Femur (tissue), 1 donor: ENCODE measurements around the gene TMEM181.
"Not testable (repeated sequence)": the region's sequence is repeated elsewhere in the genome, so short reads cannot be mapped to it uniquely, and the experiment has no call there.

Experiments
- DNase-seq: peaks from one replicate; pipeline ENCODE4 v3.0.0-alpha.2; 2017

Gene TMEM181

DNA sequence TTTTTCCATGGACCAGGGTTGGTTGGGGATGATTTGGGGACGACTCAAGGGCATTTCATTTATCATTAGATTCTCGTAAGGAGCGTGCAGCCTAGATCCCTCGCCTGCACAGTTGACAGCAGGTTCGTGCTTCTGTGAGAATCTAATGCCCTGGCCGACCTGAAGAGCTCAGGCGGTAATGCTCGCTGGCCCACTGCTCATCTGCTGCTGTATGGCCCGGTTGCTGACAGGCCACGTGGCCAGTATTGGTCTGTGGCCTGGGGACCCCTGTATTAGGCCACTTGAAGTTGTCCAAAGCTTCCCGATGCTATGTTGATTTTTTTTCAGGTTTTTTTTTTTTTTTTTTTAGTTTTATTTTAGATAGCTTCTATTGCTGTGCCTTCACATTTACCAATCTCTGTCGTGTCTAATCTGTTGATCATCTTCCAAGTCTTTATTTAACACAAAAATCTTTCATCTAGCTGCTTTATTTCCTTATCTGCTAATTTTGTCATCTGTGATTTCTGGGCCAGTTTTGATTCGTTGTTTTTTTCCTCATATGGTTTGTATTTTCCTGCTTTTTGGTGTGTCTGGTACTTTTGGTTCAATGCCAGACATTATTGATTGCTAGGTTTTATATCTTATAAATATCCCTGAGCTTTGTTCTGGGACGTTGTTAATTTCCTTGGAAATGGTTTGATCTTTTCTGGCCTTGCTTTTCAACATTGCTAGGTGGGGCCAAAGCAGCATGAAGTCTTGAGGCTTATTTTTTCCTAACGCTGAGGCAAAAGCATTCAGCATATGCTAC is 43.6 kb downstream of the TMEM181 start:
- no peak for DNase-seq

DNA sequence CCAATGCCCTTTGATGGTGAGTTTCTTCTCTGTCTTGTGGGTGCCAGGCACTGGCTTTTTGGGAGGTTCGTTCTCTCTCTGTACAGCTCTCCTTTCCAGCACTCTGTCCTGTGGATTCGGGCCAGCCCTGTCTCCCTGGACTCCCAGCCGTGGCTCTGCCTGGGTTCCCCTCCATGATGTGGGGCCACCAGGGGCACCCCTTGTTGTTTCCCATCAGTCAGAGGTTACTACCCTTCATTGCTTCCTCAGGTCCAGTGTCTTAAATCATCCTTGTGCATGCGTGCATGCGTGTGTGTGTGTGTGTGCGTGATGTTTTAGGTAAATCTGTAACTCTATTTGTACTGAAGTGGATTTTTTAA is 44.1 kb downstream of the TMEM181 start:
- DNase-seq: no peak

- DNase-seq: peak; percentile 65
Measured at GRCh38 chr6:158605266-158605878, 45.5 kb downstream of the TMEM181 start.

DNA sequence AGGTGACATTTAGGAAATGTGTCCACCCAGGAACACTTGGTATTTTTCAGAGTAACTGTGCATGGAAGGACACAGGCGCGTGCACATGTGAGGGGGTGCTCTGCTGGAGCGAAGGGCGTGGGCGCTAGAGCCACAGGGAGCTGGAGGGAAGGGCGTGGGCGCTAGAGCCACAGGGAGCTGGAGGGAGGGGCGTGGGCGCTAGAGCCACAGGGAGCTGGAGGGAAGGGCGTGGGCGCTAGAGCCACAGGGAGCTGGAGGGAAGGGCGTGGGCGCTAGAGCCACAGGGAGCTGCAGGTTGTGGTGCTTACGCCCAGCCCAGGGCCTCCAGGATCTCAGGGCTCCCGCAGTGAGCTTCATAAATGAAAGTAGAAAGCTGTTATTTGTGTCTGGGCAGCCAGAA is 46.1 kb downstream of the TMEM181 start:
- not testable (repeated sequence) for DNase-seq

GRCh38 chr6:158606935-158607334 is 47.0 kb downstream of the TMEM181 start:
- no peak for DNase-seq

GRCh38 chr6:158607411-158608170 is 47.7 kb downstream of the TMEM181 start:
- no peak for DNase-seq

DNA sequence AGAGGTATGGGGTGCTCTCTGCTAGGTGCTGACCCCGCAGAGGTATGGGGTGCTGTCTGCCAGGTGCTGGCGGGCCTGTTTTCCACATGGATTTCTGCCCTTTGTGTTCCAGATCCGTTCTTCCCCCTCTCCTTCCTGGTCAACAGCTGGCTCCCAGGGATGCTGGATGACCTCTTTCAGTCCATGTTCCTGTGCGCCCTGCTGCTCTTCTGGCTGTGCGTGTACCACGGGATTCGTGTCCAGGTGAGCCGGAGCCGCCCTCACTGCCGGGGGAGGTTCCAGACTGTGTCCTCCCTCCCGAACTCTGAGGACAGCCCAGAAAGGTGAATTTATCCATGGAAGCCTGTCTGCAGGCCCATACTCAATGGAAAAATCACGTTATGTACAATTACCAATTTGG is 48.3 kb downstream of the TMEM181 start:
- DNase-seq: no peak

GRCh38 chr6:158609455-158610155 is 49.7 kb downstream of the TMEM181 start:
- DNase-seq: no peak

GRCh38 chr6:158610319-158610968 is 50.6 kb downstream of the TMEM181 start:
- no peak for DNase-seq

DNA sequence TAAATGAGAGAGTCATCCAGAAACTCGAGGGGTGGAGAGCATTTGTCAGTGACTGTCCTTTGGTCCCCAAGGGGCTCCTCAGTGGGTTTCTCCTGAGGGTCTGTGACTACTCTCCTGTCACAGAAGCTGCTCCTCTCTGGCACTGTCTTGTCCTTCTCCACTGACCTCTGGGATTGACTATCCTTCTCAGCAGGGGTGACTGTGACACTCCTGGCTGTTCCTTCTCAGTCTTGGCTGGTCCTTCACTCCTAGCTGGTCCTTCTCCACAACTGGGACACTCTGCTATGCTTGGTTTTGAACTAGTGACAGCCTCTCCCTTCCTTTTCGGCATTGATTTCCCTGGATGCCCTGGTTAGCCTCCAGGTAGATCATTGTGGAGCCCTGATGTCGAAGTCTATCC is 51.1 kb downstream of the TMEM181 start:
- DNase-seq: no peak

DNA sequence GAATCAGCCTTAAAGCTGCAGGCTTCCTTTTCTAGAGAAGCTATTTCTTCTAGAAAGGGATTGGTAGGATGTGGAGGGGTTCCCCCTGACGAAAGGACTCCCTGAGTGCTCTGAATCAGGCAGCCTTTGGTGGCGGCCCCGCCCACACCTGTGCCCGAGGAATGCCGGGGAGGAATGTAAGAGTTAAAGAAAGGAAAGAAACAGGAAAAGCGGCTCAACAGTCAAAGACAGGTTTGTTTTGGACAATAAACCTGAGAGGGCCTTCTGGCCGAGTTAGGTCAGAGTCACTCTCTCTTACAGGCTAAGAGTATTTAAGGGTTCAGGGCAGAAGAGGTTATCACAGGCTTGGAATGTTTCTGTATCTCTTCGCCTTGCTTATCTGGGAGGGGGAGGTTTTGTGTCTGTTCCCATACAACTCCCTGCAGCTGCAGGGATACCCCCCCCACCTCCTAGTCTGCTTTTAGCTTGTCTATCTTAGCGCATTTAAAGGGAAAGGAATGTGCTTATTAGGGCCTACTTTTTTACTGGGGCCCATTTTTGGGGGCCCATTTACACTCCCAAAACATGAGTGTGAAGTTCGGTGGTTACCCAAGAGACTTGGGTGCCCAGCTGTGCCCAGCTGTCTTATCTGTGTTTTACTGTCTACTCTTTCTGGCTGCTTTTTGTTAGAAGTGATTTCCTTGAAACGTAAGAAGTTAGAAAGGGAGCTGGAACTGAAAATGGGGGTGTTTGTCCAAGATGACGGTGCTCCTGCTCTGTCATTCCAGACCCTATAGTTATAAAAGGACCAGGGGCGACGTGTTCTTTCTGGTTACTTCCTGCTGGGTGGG is 51.9 kb downstream of the TMEM181 start:
- DNase-seq: no peak

- DNase-seq: not testable (repeated sequence)
Measured at GRCh38 chr6:158614606-158615005, 54.7 kb downstream of the TMEM181 start.

DNA sequence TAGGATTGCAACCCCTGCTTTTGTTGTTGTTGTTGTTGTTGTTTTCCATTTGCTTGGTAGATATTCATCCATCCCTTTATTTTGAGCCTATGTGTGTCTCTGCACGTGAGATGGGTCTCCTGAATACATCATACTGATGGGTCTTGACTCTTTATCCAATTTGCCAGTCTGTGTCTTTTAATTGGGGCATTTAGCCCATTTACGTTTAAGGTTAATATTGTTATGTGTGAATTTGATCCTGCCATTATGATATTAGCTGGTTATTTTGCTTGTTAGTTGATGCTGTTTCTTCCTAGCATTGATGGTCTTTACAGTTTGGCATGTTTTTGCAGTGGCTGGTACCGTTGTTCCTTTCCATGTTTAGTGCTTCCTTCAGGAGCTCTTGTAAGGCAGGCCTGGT is 58.4 kb downstream of the TMEM181 start:
- not testable (repeated sequence) for DNase-seq

DNA sequence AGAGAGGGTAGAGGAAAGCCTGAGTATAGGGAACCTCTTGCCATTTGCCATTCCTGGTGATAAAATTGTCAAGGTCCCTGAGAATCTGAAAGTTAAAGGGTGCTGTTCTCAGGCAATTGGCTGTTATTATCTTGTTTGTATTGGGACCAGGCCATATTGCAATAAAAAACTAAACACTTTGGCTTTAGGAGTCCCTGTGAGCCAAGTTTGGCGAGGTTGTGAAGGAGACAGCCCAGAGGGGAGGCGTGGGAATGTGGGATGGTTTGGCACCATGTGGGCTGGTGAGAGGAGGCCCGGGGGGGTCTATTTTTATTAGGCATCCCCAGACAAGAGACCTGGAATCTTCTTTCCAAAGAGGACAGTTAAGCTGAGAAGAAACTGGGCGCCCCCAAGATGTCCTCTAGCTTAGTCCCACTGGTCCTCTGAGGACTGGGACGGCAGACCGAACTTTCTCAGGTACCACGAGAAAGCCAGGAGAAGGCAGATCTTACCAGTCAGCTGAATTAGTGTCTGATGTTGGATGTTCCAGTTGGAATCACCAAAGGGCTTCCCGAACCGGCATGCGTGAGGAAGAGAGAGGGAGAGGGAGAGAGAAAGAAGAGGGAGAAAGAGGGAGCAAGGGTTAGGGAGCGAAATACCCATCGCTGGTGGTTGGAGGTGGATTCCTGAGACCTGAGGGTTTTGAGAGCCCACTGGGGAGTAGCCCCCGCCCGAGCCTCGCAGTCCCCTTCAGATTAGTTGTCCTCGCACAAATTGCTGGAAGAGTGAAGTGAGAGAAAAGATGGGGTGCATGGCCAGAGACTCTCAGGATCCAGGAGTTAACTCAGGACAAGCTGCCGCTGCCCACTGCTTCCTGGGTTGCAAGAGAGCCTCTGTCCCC is 60.3 kb downstream of the TMEM181 start:
- no peak for DNase-seq

- DNase-seq: no peak
Measured at GRCh38 chr6:158620963-158621693, 61.2 kb downstream of the TMEM181 start.

DNA sequence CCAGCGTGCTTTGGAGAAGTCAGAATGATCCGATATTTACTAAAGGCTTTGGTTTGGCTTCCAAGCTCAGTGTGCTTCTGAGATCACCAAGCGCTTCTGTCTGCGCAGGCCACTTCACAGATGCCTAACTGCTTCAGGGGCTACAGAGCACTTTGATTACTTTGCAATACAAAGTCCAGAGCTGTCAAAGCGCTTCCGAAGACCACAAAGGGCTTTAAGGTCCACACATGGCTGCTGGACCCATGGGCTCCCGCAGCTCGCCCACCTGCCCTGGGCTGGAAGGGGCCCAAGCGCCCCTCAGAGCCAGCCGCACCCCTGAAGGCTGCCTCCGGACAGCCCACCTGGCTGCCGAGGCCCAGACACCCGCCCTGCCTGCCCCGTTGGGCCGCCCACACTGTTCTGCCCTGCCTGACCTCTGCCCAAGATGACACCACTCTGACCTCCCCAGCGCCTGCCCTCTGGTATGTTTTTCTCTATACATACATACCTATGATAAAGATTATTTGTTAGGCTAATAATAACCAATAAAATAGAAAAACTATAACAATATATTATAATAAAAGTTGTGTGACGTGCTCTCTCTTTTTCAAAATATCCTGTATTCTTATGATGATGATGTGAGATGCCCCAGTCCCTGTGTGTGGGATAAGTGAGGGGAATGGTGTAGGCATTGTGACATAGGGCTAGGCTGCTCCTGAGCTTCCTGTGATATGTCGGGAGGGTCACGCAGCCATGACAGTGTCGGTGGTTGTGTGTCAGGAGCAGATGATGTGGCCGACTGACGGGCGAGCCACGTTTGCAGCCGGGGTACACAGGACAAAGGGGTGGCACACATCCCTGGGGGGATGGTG is 62.0 kb downstream of the TMEM181 start:
- DNase-seq: no peak

DNA sequence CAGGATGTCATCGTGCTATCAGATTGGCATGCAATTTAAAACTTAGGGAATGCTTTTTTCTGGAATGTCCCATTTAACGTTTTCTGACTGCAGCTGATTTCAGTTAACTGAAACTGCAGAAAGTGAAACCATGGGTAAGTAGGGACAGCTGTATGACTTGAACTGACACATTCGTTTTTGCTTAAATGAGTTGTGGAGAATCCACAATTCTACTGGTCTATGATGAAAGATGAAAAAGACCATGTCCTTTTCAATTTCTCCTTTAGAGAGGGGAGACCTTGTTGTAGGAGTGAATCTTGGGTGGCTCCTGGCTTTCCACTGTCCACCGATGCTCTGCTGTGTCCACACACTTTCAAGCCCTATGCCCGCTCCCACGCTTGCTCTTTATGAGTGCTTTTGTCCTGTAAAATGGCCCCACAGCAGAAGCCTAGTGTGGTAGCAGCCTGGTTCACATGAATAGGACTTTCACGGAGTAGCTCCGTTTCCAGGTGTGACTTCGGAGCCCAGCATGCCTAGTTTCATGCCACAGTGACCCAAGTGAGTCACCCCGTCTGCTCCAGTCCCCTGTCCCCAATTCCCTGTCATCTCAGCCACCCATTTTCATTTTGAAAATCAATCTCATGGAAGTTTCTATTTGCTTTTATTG is 62.8 kb downstream of the TMEM181 start:
- no peak for DNase-seq
